Chondrocyte (in vitro differentiated cells): ENCODE data around the gene PTPRN. TPM values are rescaled to one million over a fixed set of nuclear protein-coding genes. Genes with fewer than 3 reads are reported as not detected.

Experiments used
- DNase-seq: peaks from one replicate; pipeline ENCODE4 v3.0.0; 2021; ENCODE audit warnings: mixed read lengths, low spot score
- H3K27ac Mint-ChIP-seq: one replicate; pipeline ENCODE4 v1.8.0; 2021; ENCODE audit warnings: mild to moderate bottlenecking, moderate library complexity, mixed read lengths; ENCODE audit not compliant: unreplicated experiment
- H3K27me3 Mint-ChIP-seq: 2 replicates; pipeline ENCODE4 v1.8.0; 2021; ENCODE audit warnings: low read depth, mixed read lengths
- H3K36me3 Mint-ChIP-seq: 2 replicates; pipeline ENCODE4 v1.8.0; 2021; ENCODE audit warnings: low read depth, mixed read lengths
- H3K4me1 Mint-ChIP-seq: 2 replicates; pipeline ENCODE4 v1.8.0; 2021; ENCODE audit warnings: low read depth, mild to moderate bottlenecking, mixed read lengths
- H3K4me3 Mint-ChIP-seq: one replicate; pipeline ENCODE4 v1.8.0; 2021; ENCODE audit warnings: mild to moderate bottlenecking, moderate library complexity, mixed read lengths; ENCODE audit not compliant: unreplicated experiment
- H3K9me3 Mint-ChIP-seq: 2 replicates; pipeline ENCODE4 v1.8.0; 2021; ENCODE audit warnings: low read depth, mixed read lengths
- CTCF ChIP-seq: fragments of 200-600 bp; sonication (generic); IDR thresholded peaks from 2 replicates; pipeline ENCODE4 v1.5.0; 2021; ENCODE audit warnings: antibody characterized with exemption, mild to moderate bottlenecking, moderate library complexity
- total RNA-seq: library from RNA; stranded (reverse); gene quantifications from 3 replicates; pipeline ENCODE4 v1.2.1, GENCODE V29; 2021

PTPRN gene
- total RNA-seq, 1 donor from 2014 or later = 0.87 TPM

- Mint-ChIP-seq H3K36me3 (no peaks in the 10 kb centered on the region), H3K4me1 (peaks cover 7% of the 10 kb centered on the region), H3K9me3 (no peaks in the 10 kb centered on the region), H3K4me3 (no peak overlapping the region), H3K27me3 (peaks cover 60% of the 10 kb centered on the region), H3K27ac (no peak overlapping the region)
- TF ChIP-seq CTCF = no peak
- no peak for DNase-seq
Measured at GRCh38 chr2:219306047-219306446, 3.2 kb downstream of the PTPRN start.

GRCh38 chr2:219304223-219304622, 5.0 kb downstream of the PTPRN start:
- Mint-ChIP-seq H3K27me3 (peaks cover 59% of the 10 kb centered on the region), H3K27ac (no peak overlapping the region), H3K36me3 (no peaks in the 10 kb centered on the region), H3K4me3 (no peak overlapping the region), H3K9me3 (no peaks in the 10 kb centered on the region), H3K4me1 (peaks cover 7% of the 10 kb centered on the region)
- TF ChIP-seq CTCF = no peak
- no peak for DNase-seq

GRCh38 chr2:219302412-219302968, 6.7 kb downstream of the PTPRN start:
- Mint-ChIP-seq H3K4me3 (no peak overlapping the region), H3K27ac (no peak overlapping the region), H3K9me3 (no peaks in the 10 kb centered on the region), H3K4me1 (peaks cover 5% of the 10 kb centered on the region), H3K27me3 (peaks cover 53% of the 10 kb centered on the region), H3K36me3 (no peaks in the 10 kb centered on the region)
- no peak for TF ChIP-seq CTCF
- peak; percentile 65 for DNase-seq

GRCh38 chr2:219300022-219300421, 9.2 kb downstream of the PTPRN start:
- Mint-ChIP-seq H3K4me1 (peaks cover 7% of the 10 kb centered on the region), H3K36me3 (no peaks in the 10 kb centered on the region), H3K9me3 (no peaks in the 10 kb centered on the region), H3K4me3 (no peak overlapping the region), H3K27ac (no peak overlapping the region), H3K27me3 (peaks cover 41% of the 10 kb centered on the region)
- DNase-seq = no peak
- no peak for TF ChIP-seq CTCF

- Mint-ChIP-seq H3K36me3 (no peaks in the 10 kb centered on the region), H3K9me3 (no peaks in the 10 kb centered on the region), H3K27ac (no peak overlapping the region), H3K4me3 (no peak overlapping the region), H3K27me3 (peaks cover 34% of the 10 kb centered on the region), H3K4me1 (peaks cover 10% of the 10 kb centered on the region)
- DNase-seq = no peak
- TF ChIP-seq CTCF = no peak
Measured at GRCh38 chr2:219299372-219299760, 9.8 kb downstream of the PTPRN start.
